SK-MEL-5 (cell line): ENCODE results near the gene USF1. TPM values are rescaled to one million over a fixed set of nuclear protein-coding genes. Genes with fewer than 3 reads are reported as not detected.
"Not testable (repeated sequence)": the region's sequence is repeated elsewhere in the genome, so short reads cannot be mapped to it uniquely, and the experiment has no call there.

Source experiments
- DNase-seq: peaks from one replicate; pipeline ENCODE4 v3.0.0-alpha.2; 2016; ENCODE audit warnings: low read depth, low spot score
- in situ Hi-C: cut with HindIII; loops from 2 replicates; pipeline ENCODE4 v1.10.0; 2016; ENCODE audit warnings: low sequenced_read_pairs, high pct_unique_total_duplicates, low pct_unique_long_range_greater_than_20kb
- total RNA-seq: library from RNA; depleted of rRNA; stranded (reverse); fragments of >200 nt; shearing (Covaris generic); gene quantifications from 2 replicates; pipeline ENCODE4 v1.2.3, GENCODE V29; 2014

Gene USF1
- total RNA-seq, 1 experiment from 2014 or later = 50.4 TPM

GRCh38 chr1:161081519-161081918 lies 35.7 kb upstream of the USF1 start:
- in situ Hi-C loops = no loop called here
- DNase-seq = no peak

- no peak for DNase-seq
Measured at GRCh38 chr1:161080441-161081405, 34.9 kb upstream of the USF1 start.

GRCh38 chr1:161079436-161080110 lies 33.8 kb upstream of the USF1 start:
- DNase-seq = no peak
- in situ Hi-C loops = no loop called here

More at GRCh38 chr1:161080441-161081405, 34.9 kb upstream of the USF1 start:
- in situ Hi-C loops = no loop called here

DNA sequence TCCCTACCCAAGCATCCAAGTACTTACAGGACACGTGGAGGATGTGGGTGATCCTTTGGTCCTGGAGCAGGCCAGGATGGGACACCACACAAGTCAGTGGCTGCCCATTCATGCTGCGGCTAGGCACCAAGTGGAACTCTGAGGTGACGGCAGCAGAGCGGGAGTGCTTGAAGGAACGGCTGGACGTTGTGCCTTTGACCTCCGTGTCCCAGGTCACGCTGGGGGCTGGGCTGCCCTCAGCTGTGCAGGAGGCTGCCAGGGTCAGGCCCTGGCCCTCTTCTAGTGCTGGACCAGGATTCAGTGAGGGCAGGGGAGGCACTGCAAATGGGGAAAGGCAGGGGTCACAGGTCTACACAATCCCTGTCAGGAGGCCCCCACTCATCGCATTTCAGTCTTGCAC lies 31.6 kb upstream of the USF1 start:
- no peak for DNase-seq

DNA sequence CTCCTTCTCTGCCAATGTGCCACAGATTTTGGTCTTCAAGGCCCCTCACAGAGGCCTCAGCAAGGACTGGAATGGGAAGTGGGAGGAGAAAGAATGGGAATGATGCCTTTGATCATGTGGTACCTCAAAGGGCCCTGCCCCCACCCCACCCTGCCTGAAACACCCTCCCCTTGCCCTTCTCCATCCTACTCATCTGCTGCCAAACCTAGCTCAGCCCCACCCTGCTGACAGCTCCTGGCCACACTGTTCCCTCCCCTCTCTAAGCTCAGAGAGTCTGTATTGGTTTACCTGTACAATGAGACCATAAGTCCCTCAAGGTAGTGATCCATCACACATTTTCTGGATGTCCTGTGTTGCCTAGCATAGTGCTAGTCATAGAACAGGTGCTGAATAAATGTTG lies 30.6 kb upstream of the USF1 start:
- in situ Hi-C loops = no loop called here
- no peak for DNase-seq

More for the DNA sequence above, 31.6 kb upstream of the USF1 start:
- in situ Hi-C loops = no loop called here

- in situ Hi-C loops = no loop called here
Measured at GRCh38 chr1:161074676-161075368, 29.0 kb upstream of the USF1 start.

DNA sequence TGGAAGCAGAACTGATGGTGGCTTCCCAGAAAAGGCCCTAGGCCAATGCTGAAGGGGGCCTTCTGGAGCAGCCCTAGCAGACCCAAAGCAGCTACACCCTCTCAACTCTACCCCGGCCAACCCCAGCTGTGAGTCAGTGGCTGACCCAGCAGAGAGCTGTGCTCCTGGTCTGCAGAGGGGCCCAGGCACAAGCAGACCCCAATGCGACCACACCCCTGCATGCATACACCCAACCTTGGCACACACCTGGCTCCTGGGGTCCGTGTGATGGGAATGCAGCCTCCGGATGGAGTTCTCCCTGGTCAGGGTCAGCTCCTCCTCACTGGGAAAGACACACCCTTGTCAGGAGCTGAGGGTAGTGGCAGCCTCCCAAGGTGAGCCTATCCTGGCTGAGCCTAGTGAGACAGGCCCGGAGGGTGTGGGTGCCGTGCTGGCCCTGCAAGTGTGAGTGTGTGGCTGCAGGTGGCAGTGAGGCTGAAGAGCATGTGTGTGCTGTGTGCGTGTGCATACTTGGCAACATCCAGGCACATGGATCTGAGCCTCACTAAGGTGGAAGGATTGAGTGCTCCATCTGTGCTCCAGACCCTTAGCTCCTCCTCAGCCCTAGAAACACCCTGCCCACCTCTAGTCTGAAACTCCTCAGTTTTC lies 27.8 kb upstream of the USF1 start:
- no peak for DNase-seq
- in situ Hi-C loops = no loop called here

More at GRCh38 chr1:161074676-161075368, 29.0 kb upstream of the USF1 start:
- no peak for DNase-seq

GRCh38 chr1:161072751-161073449 lies 27.1 kb upstream of the USF1 start:
- in situ Hi-C loops = no loop called here
- no peak for DNase-seq

DNA sequence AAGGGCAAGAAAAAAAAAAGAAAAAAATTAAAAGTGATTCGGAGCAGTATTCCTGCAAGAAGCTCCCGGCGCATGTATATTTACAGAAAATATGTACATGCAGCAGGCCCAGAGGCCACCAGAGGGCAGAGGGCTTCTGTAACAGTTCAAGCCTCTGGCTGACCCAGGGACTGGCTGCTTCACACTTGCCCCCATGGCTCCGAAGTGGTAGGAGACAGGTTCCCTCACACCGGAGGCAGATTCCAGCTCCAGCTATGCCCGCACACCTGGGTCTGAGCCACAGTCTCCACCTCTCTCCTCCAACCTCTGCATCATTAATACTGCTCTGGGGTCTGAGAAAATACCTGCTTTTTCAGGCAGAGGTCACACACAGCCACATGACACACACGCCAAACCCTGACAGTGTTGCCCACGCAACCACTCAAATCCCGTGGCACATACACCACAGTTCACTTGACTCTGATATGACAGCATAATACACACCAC lies 26.2 kb upstream of the USF1 start:
- in situ Hi-C loops = no loop called here
- DNase-seq = peak; percentile 71

GRCh38 chr1:161070761-161071160 lies 25.0 kb upstream of the USF1 start:
- DNase-seq = no peak
- in situ Hi-C loops = no loop called here

DNA sequence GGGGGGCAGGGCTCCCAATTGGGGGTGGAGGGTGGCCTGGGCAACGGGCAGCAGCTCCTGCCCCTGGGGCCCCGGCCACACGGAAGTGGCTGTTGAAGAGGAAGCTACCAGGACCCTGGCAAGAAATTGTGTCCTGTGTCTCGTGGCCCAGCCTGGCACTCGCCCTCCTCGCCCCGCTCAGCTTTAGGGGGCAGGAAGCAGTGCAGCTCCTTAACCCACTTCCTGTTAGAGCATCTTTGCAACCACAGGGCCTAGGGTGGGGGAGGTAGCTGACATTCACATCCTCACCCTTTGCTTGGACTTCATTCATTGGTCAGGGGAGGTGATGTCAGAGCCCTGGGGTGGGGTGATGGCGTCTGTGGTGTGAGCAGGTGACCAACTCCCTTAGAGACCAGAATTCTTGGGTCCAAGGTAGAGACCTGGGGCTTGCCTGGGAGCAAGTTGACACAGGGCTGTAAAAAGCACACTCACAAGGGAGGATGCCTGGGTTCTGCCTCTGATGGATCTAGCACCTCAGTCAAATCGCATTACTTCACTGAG lies 24.0 kb upstream of the USF1 start, which contains the start of gene ARHGAP30:
Gene ARHGAP30 (minus strand): TSS at position 161 of the 540 bp plus-strand sequence. CDS start 267 bp downstream, outside the sequence.
- no peak for DNase-seq
- in situ Hi-C loops = no loop called here

- DNase-seq = no peak
- in situ Hi-C loops = no loop called here
Measured at GRCh38 chr1:161069241-161069640, 23.5 kb upstream of the USF1 start.

GRCh38 chr1:161068306-161069234 lies 22.8 kb upstream of the USF1 start:
- in situ Hi-C loops = no loop called here
- DNase-seq = no peak

DNA sequence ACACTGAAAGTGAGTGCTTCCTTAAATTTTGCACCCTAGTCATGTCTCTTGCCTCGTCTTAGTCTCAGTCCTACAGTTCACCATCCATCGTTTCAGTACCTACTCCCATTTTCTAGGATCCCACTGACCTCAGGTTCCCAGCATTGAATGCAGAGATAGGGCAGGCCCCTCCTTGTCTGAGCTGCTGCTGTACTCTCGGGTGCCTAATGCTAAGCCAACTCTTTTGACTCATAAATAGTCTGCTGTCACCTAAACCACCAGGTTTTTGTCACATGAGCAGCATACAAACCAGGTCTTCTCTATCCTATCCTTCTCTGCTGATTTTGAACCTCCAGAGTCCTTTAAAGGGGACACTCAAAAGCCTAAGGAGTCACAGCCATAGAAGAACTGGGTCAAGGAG lies 20.9 kb upstream of the USF1 start:
- in situ Hi-C loops = no loop called here
- no peak for DNase-seq

DNA sequence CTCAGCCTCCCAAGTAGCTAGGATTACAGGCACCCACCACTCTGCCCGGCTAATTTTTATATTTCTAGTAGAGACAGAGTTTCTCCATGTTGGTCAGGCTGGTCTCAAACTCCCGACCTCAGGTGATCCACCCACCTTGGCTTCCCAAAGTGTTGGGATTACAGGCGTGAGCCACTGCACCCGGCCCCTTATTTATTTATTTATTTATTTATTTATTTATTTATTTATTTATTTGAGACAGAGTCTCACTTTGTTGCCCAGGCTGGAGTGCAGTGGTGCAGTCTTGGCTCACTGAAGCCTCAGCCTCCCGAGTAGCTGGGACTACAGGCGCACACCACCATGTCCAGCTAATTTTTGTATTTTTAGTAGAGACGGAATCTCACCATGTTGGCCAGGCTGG lies 19.9 kb upstream of the USF1 start:
- DNase-seq, in situ Hi-C loops: not testable (repeated sequence)

- in situ Hi-C loops, DNase-seq: not testable (repeated sequence)
Measured at GRCh38 chr1:161063936-161064335, 18.2 kb upstream of the USF1 start.
